ENCODE data around the gene LRP1B.

- TF ChIP-seq POLR2A (IDR thresholded peaks at IDR 0.05) (no peak), CTCF (IDR thresholded peaks at IDR 0.05) (no peak), POLR2AphosphoS5 (IDR thresholded peaks at IDR 0.05) (no peak)
Observed at GRCh38 chr2:140808820-140809219, 1322.0 kb downstream of the LRP1B start.

Measured in breast epithelium (tissue), 3 donors.